NB4 (cell line): ENCODE measurements around the gene MBOAT1.

Experiments used
- MAX ChIP-seq: IDR thresholded peaks from 2 replicates; pipeline ENCODE4 v1.6.1; 2011; ENCODE audit warnings: low read depth, low read length
- POLR2A ChIP-seq: IDR thresholded peaks from 2 replicates; pipeline ENCODE4 v1.6.1; 2011; ENCODE audit warnings: mild to moderate bottlenecking; ENCODE audit not compliant: insufficient read length; ENCODE audit errors: extremely low read depth
- TF ChIP-seq, protein P1 (sequence below): IDR thresholded peaks from one replicate; pipeline ENCODE4 v1.5.1; 2012; ENCODE audit warnings: low read depth, low read length

DNA sequence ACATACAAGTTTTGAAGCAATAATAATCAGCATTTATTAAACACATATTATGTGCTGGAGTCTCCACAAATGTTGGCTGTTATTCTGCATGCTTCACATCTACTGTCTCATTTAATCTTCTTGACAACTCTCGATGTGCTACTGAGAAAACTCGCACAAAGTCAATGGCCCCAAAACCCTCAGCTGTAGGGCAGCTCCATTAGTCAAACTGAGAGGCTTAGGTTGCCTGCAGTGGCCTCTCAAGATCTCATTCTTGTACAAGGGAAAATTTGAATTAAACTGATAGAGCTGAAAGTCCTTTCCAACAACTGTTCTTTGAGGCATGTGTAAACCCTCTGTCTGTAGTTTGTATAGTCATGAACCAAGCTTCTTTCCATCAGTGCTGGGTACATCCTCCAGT lies 49.8 kb downstream of the MBOAT1 start:
- TF ChIP-seq, protein P1, sequence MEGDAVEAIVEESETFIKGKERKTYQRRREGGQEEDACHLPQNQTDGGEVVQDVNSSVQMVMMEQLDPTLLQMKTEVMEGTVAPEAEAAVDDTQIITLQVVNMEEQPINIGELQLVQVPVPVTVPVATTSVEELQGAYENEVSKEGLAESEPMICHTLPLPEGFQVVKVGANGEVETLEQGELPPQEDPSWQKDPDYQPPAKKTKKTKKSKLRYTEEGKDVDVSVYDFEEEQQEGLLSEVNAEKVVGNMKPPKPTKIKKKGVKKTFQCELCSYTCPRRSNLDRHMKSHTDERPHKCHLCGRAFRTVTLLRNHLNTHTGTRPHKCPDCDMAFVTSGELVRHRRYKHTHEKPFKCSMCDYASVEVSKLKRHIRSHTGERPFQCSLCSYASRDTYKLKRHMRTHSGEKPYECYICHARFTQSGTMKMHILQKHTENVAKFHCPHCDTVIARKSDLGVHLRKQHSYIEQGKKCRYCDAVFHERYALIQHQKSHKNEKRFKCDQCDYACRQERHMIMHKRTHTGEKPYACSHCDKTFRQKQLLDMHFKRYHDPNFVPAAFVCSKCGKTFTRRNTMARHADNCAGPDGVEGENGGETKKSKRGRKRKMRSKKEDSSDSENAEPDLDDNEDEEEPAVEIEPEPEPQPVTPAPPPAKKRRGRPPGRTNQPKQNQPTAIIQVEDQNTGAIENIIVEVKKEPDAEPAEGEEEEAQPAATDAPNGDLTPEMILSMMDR = no peak
- TF ChIP-seq POLR2A (no peak), MAX (no peak)
